ENCODE results near the gene MZB1.

- TF ChIP-seq CTCF (conservative IDR thresholded peaks at IDR 0.05) (no peak), EZH2 (IDR thresholded peaks at IDR 0.05; ENCODE audit: low read depth) (no peak)
These were observed 48.5 kb downstream of the MZB1 start for GRCh38 chr5:139341187-139341688.
